CD4-positive, alpha-beta memory T cell (primary cell): ENCODE results near the gene ZNF135. TPM values are rescaled to one million over a fixed set of nuclear protein-coding genes. Genes with fewer than 3 reads are reported as not detected.

Experiments
- CTCF ChIA-PET: fragments of 350-600 bp; sonication (Branson Sonifier 250); formaldehyde crosslinking; loops from one replicate; lab custom pipeline; 2021; ENCODE audit warnings: inconsistent platforms; ENCODE audit not compliant: partially characterized antibody; lab: Charles Lee
- POLR2A ChIA-PET: fragments of 350-600 bp; sonication (Branson Sonifier 250); formaldehyde crosslinking; loops from one replicate; lab custom pipeline; 2021; ENCODE audit not compliant: partially characterized antibody; lab: Charles Lee
- DNase-seq, 5 donors: peaks; one replicate each; pipeline versions ENCODE4 v3.0.0 to v3.0.0-alpha.2; 2020 to 2022; ENCODE audit warnings: mixed read lengths in 1 of 5
- H3K27ac ChIP-seq: one replicate; pipeline ENCODE4 v1.7.0; 2013; ENCODE audit warnings: low read depth, low read length
- H3K27me3 ChIP-seq: 2 replicates; pipeline ENCODE4 v1.7.0; 2013; ENCODE audit warnings: mild to moderate bottlenecking, low read length, moderate library complexity; ENCODE audit not compliant: insufficient read depth
- H3K36me3 ChIP-seq: 2 replicates; pipeline ENCODE4 v1.7.0; 2013; ENCODE audit warnings: mild to moderate bottlenecking, low read length, moderate library complexity; ENCODE audit not compliant: insufficient read depth
- H3K4me1 ChIP-seq: 2 replicates; pipeline ENCODE4 v1.7.0; 2013; ENCODE audit warnings: mild to moderate bottlenecking, low read length, moderate library complexity; ENCODE audit not compliant: insufficient read depth
- H3K4me3 ChIP-seq, 2 donors: one replicate each; pipeline ENCODE4 v1.7.0; 2013; ENCODE audit warnings: low read length in 2 of 2, mild to moderate bottlenecking in 1 of 2
- H3K9me3 ChIP-seq, 2 donors: one replicate each; pipeline ENCODE4 v1.7.0; 2013; ENCODE audit warnings: low read length in 2 of 2, control low read depth in 1 of 2; ENCODE audit not compliant: control insufficient read depth in 1 of 2
- H3K27ac Mint-ChIP-seq, 7 donors: one replicate each; pipeline ENCODE4 v1.8.0; 2020 to 2021; ENCODE audit warnings: mixed read lengths in 7 of 7, mild to moderate bottlenecking in 6 of 7, inconsistent platforms in 3 of 7, moderate library complexity in 3 of 7
- H3K27me3 Mint-ChIP-seq, 2 donors: one replicate each; pipeline ENCODE4 v1.8.0; 2020 to 2021; ENCODE audit warnings: mixed read lengths in 2 of 2
- H3K36me3 Mint-ChIP-seq, 2 donors: one replicate each; pipeline ENCODE4 v1.8.0; 2020 to 2021; ENCODE audit warnings: mixed read lengths in 2 of 2, inconsistent platforms in 1 of 2, mild to moderate bottlenecking in 1 of 2
- H3K4me1 Mint-ChIP-seq, 4 donors: one replicate each; pipeline ENCODE4 v1.8.0; 2020 to 2021; ENCODE audit warnings: mixed read lengths in 4 of 4, mild to moderate bottlenecking in 1 of 4
- H3K4me3 Mint-ChIP-seq, 8 donors: one replicate each; pipeline ENCODE4 v1.8.0; 2020 to 2021; ENCODE audit warnings: mixed read lengths in 8 of 8, mild to moderate bottlenecking in 7 of 8, moderate library complexity in 6 of 8, inconsistent platforms in 3 of 8
- H3K9me3 Mint-ChIP-seq, 8 donors: one replicate each; pipeline ENCODE4 v1.8.0; 2020 to 2021; ENCODE audit warnings: mixed read lengths in 8 of 8, mild to moderate bottlenecking in 5 of 8, inconsistent platforms in 3 of 8, moderate library complexity in 1 of 8
- intact Hi-C: fragments of 100-400 bp; cut with micrococcal nuclease; formaldehyde crosslinking; loops from one replicate; pipeline ENCODE4 v1.15.1; 2023
- polyA plus RNA-seq, 2 donors: library from polyadenylated mRNA; unstranded; fragments of 300-500 nt; fragmentation: Illumina TruSeq; gene quantifications; one replicate each; pipeline ENCODE4 v1.2.3, GENCODE V29; 2021
- total RNA-seq, 2 experiments: library from RNA; stranded (reverse); gene quantifications; one replicate each; pipeline ENCODE4 v1.2.3, GENCODE V29; 2021

Gene ZNF135
- total and polyA plus RNA-seq, 4 experiments from 2014 or later = 0.41 to 2.0 (median 0.45) TPM

DNA sequence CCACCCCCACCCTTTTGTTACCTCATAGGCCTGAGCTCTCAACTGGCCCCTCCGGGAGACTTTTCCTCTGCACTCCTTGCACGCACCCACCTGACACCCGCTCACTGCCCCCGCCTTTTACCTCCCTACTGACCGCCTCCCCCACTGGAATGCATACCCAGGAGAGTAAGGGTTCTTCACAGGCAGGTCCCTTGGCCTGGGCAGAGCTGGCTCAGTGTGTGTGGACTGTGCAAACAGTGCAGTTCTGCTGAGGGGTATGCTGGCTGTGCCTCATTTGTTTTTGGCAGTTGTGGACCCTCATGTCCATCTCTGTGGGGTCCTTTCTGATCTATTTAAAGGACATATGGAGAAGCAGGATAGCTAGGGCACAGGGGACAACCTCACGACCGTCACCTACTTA lies 34.0 kb downstream of the ZNF135 start:
- peaks cover 21 to 23% of the 10 kb centered on the region in 2 donors for H3K36me3 Mint-ChIP-seq
- no peak overlapping the region for H3K27ac ChIP-seq
- H3K4me3 Mint-ChIP-seq = no peak overlapping the region
- peaks cover 0 to 13% of the 10 kb centered on the region in 2 donors for H3K9me3 ChIP-seq
- intact Hi-C loops = no loop called here
- H3K4me3 ChIP-seq = no peak overlapping the region
- no peaks in the 10 kb centered on the region for H3K4me1 ChIP-seq
- ChIA-PET CTCF (no interaction called here), POLR2A (interaction anchor here (0.6 kb wide), 1 partner anchor 57 kb away, joined by 3 read pairs; no protein-coding TSS in a partner anchor)
- no peaks in the 10 kb centered on the region for H3K36me3 ChIP-seq
- peaks cover 2 to 20% (median 8%) of the 10 kb centered on the region in 4 donors for H3K4me1 Mint-ChIP-seq
- no peaks in the 10 kb centered on the region for H3K27me3 ChIP-seq
- peaks cover 0 to 77% (median 43%) of the 10 kb centered on the region in 8 donors for H3K9me3 Mint-ChIP-seq
- H3K27ac Mint-ChIP-seq = peak overlapping the region in 2 of 7 donors; percentile 23 to 30
- DNase-seq = no peak
- H3K27me3 Mint-ChIP-seq = no peaks in the 10 kb centered on the region

DNA sequence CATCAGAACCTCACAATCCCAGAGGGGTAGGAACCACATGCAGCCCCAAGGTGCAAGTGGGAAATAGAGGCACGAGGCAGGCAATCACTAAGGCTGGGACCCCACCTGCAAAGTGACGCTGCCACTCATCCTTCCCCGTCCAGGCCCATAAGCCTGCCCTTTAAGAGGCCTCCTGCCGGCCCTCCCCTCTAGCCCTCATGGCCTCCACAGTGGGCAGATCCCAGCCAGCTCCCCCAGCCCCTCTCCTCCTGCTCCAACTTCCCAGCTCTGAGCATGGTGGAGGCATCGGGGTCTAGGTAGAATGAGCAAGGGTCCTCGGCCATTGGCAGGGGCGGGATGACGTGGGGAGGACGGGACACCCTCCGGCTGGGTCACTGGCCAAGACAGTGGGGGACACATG lies 36.2 kb downstream of the ZNF135 start:
- Mint-ChIP-seq H3K27me3 (peaks cover 0 to 3% of the 10 kb centered on the region in 2 donors), H3K36me3 (peaks cover 28 to 31% of the 10 kb centered on the region in 2 donors), H3K4me3 (peak overlapping the region in 1 of 8 donors; percentile 49), H3K4me1 (peaks cover 7 to 28% (median 14%) of the 10 kb centered on the region in 4 donors), H3K9me3 (peaks cover 4 to 74% (median 52%) of the 10 kb centered on the region in 8 donors), H3K27ac (no peak overlapping the region)
- Histone ChIP-seq H3K4me3 (no peak overlapping the region), H3K4me1 (peaks cover 5% of the 10 kb centered on the region), H3K27me3 (no peaks in the 10 kb centered on the region), H3K9me3 (peaks cover 0 to 9% of the 10 kb centered on the region in 2 donors), H3K27ac (no peak overlapping the region), H3K36me3 (no peaks in the 10 kb centered on the region)
- DNase-seq = no peak
- POLR2A ChIA-PET = no interaction called here
- intact Hi-C loops = loop anchor here (5.0 kb wide), 1 partner anchor 178 kb away; the partner anchor contains the start of gene ZNF417
- CTCF ChIA-PET = no interaction called here

DNA sequence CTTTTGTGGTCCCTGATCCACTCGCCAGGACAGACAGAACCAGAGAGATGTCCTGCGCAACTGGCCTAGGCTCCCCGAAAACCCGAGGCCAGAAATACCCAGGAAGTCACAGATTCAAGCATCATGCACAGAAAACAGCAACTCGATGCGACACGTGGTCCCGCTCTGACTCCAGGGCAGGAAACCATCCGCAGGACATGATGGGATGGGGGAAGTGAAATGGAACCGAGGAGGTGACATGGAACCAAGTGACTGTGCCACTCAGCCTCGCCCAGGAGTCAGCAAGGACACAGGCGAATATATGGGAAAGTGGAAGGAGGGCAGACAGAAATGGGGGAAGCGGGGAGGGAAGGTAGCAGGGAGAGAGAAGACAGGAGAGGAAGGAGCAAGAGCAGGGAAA lies 37.8 kb downstream of the ZNF135 start:
- no peaks in the 10 kb centered on the region for H3K27me3 ChIP-seq
- peaks cover 7 to 28% (median 14%) of the 10 kb centered on the region in 4 donors for H3K4me1 Mint-ChIP-seq
- H3K9me3 ChIP-seq = peaks cover 0 to 3% of the 10 kb centered on the region in 2 donors
- H3K36me3 Mint-ChIP-seq = peaks cover 25 to 27% of the 10 kb centered on the region in 2 donors
- H3K36me3 ChIP-seq = no peaks in the 10 kb centered on the region
- peaks cover 4 to 69% (median 49%) of the 10 kb centered on the region in 8 donors for H3K9me3 Mint-ChIP-seq
- DNase-seq = no peak
- intact Hi-C loops = loop anchor here (5.0 kb wide), 1 partner anchor 180 kb away; the partner anchor contains the start of gene ZNF417
- H3K4me1 ChIP-seq = peaks cover 5% of the 10 kb centered on the region
- POLR2A ChIA-PET = no interaction called here
- no peak overlapping the region for H3K27ac ChIP-seq
- peaks cover 0 to 3% of the 10 kb centered on the region in 2 donors for H3K27me3 Mint-ChIP-seq
- CTCF ChIA-PET = no interaction called here
- no peak overlapping the region for H3K4me3 ChIP-seq
- H3K27ac Mint-ChIP-seq = peak overlapping the region in 6 of 7 donors; percentile 71 to 100 (median 100)
- peak overlapping the region; percentile 65 to 97 (median 76) for H3K4me3 Mint-ChIP-seq

DNA sequence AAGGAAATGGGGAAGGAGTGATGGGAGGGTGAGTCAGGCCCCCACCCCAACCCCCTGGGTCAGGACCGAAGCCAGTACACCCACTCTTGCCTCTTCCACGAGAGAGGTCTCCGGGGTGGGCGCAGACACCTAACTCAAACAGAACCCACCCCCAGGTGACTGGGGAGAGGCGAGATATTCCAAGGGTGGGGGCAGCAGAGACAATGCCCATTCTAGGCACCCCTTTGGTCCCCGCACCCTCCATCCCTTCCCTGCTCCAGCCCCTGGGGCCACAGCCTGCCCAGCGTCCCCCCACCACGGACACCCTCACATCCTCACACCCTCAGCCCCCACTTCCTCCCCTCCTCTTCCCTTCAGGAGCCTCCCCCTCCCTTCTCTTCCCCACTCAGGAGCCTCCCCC lies 38.3 kb downstream of the ZNF135 start:
- Mint-ChIP-seq H3K4me1 (peaks cover 7 to 28% (median 14%) of the 10 kb centered on the region in 4 donors), H3K9me3 (peaks cover 4 to 69% (median 47%) of the 10 kb centered on the region in 8 donors), H3K36me3 (peaks cover 25 to 26% of the 10 kb centered on the region in 2 donors), H3K27ac (peak overlapping the region; percentile 41 to 100 (median 100)), H3K27me3 (peaks cover 0 to 3% of the 10 kb centered on the region in 2 donors), H3K4me3 (peak overlapping the region; percentile 73 to 97 (median 91))
- ChIA-PET POLR2A (interaction anchor here (2.1 kb wide), 1 partner anchor 86 kb away, joined by 7 read pairs; the partner anchor contains the start of gene ZNF274), CTCF (no interaction called here)
- intact Hi-C loops = loop anchor here (5.0 kb wide), 1 partner anchor 180 kb away; the partner anchor contains the start of gene ZNF417
- Histone ChIP-seq H3K27ac (peak overlapping the region; percentile 98), H3K4me3 (peak overlapping the region in 1 of 2 donors; percentile 61), H3K36me3 (no peaks in the 10 kb centered on the region), H3K9me3 (peaks cover 0 to 3% of the 10 kb centered on the region in 2 donors), H3K27me3 (no peaks in the 10 kb centered on the region), H3K4me1 (peaks cover 5% of the 10 kb centered on the region)
- DNase-seq = peak in 1 of 5 donors; percentile 6

DNA sequence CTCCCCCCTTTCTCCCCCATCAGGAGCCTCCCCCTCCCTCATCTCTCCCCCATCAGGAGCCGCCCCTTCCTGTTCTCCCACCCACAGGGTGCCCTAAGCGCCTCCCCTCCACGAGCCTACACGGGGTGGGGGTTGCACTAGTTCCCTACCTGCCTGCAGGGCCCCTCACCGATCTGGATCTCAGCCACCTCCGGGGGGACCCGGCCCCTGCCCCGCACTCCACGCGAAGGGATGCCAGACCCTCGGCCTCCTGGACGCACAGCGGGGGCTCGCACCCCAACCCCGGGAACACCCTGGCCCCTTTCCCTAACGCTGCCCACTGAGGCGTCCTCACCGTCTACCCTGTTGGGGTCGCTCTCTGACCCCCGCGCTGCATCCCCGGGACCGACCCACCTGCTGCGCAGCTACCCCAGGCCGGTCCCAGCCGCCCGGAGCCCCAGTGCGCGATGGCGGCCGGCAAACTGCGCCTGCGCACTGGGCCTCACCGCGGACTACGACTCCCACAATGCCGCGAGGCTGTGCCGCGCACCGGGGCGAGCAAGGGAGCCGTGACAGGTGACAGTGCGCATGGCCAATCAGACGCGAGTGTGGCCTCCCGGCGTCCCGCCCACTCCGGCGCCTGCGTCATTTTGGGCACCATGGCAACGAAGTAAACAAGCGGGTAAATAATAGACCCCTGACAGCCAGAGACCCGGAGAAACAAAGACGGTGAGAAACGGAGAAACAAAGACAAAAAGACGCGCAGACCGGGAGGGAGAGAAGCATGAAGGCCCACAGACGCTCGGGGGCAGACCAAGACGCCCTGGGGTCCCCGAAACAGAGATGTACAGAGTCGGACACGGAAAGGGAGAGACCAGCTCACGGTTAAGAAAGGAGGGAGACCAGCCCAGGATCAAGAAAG lies 38.9 kb downstream of the ZNF135 start, which contains the start of gene ZSCAN18:
Gene ZSCAN18 (minus strand): TSS at position 451 of the 901 bp plus-strand sequence. CDS start 7,964 bp downstream, outside the sequence.
- Histone ChIP-seq H3K9me3 (peaks cover 0 to 3% of the 10 kb centered on the region in 2 donors), H3K27ac (peak within 1 kb of the TSS; percentile 98), H3K4me3 (peak within 1 kb of the TSS; percentile 61 to 69), H3K36me3 (no peaks in the 10 kb centered on the region), H3K4me1 (peaks cover 5% of the 10 kb centered on the region), H3K27me3 (no peaks in the 10 kb centered on the region)
- POLR2A ChIA-PET = interaction anchor here (0.7 to 2.1 kb wide), 3 partner anchors 85 to 181 kb away, joined by 3 to 7 read pairs (median 7); partner anchors contain the start of genes ZNF274 and ZNF606
- H3K36me3 Mint-ChIP-seq = peaks cover 26 to 29% of the 10 kb centered on the region in 2 donors
- peaks cover 7 to 28% (median 14%) of the 10 kb centered on the region in 4 donors for H3K4me1 Mint-ChIP-seq
- peaks cover 0 to 3% of the 10 kb centered on the region in 2 donors for H3K27me3 Mint-ChIP-seq
- peak within 1 kb of the TSS; percentile 100 for H3K27ac Mint-ChIP-seq
- intact Hi-C loops = loop anchor here (1.0 to 5.0 kb wide), 3 partner anchors 52 to 181 kb away; partner anchors contain the start of genes ZNF329, ZNF417 and ZNF606
- DNase-seq = peak; percentile 98 to 99 (median 99)
- peak within 1 kb of the TSS; percentile 88 to 97 (median 92) for H3K4me3 Mint-ChIP-seq
- CTCF ChIA-PET = no interaction called here
- peaks cover 4 to 68% (median 50%) of the 10 kb centered on the region in 8 donors for H3K9me3 Mint-ChIP-seq

DNA sequence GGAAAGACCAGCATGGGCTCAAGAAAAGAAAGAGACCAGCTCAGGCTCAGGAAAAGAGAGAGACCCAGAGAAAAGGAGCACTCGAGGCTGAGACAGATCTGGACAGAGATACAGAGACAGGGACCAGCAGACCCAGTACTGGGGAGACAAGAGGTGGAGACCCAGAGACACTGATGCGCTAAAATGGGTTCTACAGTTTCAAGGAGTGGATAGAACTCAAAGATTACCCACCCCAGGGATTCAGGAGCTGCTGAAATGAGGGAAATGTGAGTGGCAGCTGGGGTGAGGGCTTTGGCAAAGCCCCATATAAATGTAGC lies 39.6 kb downstream of the ZNF135 start:
- no peaks in the 10 kb centered on the region for H3K27me3 ChIP-seq
- Mint-ChIP-seq H3K4me1 (peaks cover 7 to 24% (median 14%) of the 10 kb centered on the region in 4 donors), H3K9me3 (peaks cover 4 to 68% (median 50%) of the 10 kb centered on the region in 8 donors), H3K27ac (peak overlapping the region; percentile 100), H3K27me3 (peaks cover 0 to 3% of the 10 kb centered on the region in 2 donors), H3K36me3 (peaks cover 26 to 31% of the 10 kb centered on the region in 2 donors), H3K4me3 (peak overlapping the region; percentile 88 to 97 (median 92))
- POLR2A ChIA-PET = interaction anchor here (0.7 to 2.1 kb wide), 3 partner anchors 85 to 182 kb away, joined by 3 to 7 read pairs (median 7); partner anchors contain the start of genes ZNF274 and ZNF606
- DNase-seq = no peak
- H3K4me1 ChIP-seq = peaks cover 5% of the 10 kb centered on the region
- H3K9me3 ChIP-seq = peaks cover 0 to 8% of the 10 kb centered on the region in 2 donors
- H3K4me3 ChIP-seq = peak overlapping the region; percentile 61 to 69
- H3K36me3 ChIP-seq = no peaks in the 10 kb centered on the region
- intact Hi-C loops = loop anchor here (1.0 to 5.0 kb wide), 3 partner anchors 52 to 181 kb away; partner anchors contain the start of genes ZNF329, ZNF417 and ZNF606
- peak overlapping the region; percentile 98 for H3K27ac ChIP-seq
- CTCF ChIA-PET = interaction anchor here (1.3 kb wide), 1 partner anchor 96 kb away, joined by 3 read pairs; the partner anchor contains the start of gene ZNF606
